Liver (tissue), 9 donors: Measurements from ENCODE around the gene FRMD4A. TPM values are rescaled to one million over a fixed set of nuclear protein-coding genes. Genes with fewer than 3 reads are reported as not detected.

Source experiments
- DNase-seq: peaks from one replicate; pipeline ENCODE4 v3.0.0-alpha.2; 2017; ENCODE audit warnings: low spot score
- H3K27ac ChIP-seq, 2 donors: one replicate each; pipeline ENCODE4 v1.7.0; 2013; ENCODE audit warnings: inconsistent platforms in 2 of 2, low read length in 2 of 2, control low read depth in 1 of 2, low read depth in 1 of 2, mild to moderate bottlenecking in 1 of 2
- H3K27me3 ChIP-seq, 4 donors: one replicate each; pipeline versions ENCODE4 v1.6.1 to v1.7.0; 2013; ENCODE audit warnings: low read length in 3 of 4, inconsistent platforms in 1 of 4, mild to moderate bottlenecking in 1 of 4, moderate library complexity in 1 of 4; ENCODE audit not compliant: control insufficient read depth in 4 of 4, insufficient read depth in 4 of 4
- H3K36me3 ChIP-seq, 4 donors: one replicate each; pipeline versions ENCODE4 v1.6.1 to v1.7.0; 2013; ENCODE audit warnings: low read length in 3 of 4, mild to moderate bottlenecking in 3 of 4, low read depth in 1 of 4, moderate library complexity in 1 of 4; ENCODE audit not compliant: control insufficient read depth in 4 of 4, insufficient read depth in 3 of 4
- H3K4me1 ChIP-seq, 4 donors: one replicate each; pipeline versions ENCODE4 v1.6.1 to v1.7.0; 2013; ENCODE audit warnings: low read length in 3 of 4, mild to moderate bottlenecking in 3 of 4, moderate library complexity in 1 of 4; ENCODE audit not compliant: control insufficient read depth in 4 of 4, insufficient read depth in 4 of 4
- H3K4me3 ChIP-seq, 3 donors: one replicate each; pipeline versions ENCODE4 v1.6.1 to v1.7.0; 2013; ENCODE audit warnings: low read length in 3 of 3, control low read depth in 1 of 3, low read depth in 1 of 3, mild to moderate bottlenecking in 1 of 3
- H3K9ac ChIP-seq, 2 donors: one replicate each; pipeline ENCODE4 v1.7.0; 2013; ENCODE audit warnings: low read length in 2 of 2, mild to moderate bottlenecking in 2 of 2, moderate library complexity in 2 of 2, control low read depth in 1 of 2, low read depth in 1 of 2
- H3K9me3 ChIP-seq, 4 donors: one replicate each; pipeline versions ENCODE4 v1.6.1 to v1.7.0; 2013; ENCODE audit warnings: low read length in 3 of 4; ENCODE audit not compliant: control insufficient read depth in 4 of 4
- EGR1 ChIP-seq, 2 donors: IDR thresholded peaks; 2 replicates each; pipeline ENCODE4 v1.6.1; 2016 to 2018; ENCODE audit warnings: antibody characterized with exemption in 2 of 2, low read depth in 2 of 2
- FOXA1 ChIP-seq: IDR thresholded peaks from 2 replicates; pipeline ENCODE4 v1.6.1; 2016; ENCODE audit warnings: antibody characterized with exemption
- FOXA2 ChIP-seq: IDR thresholded peaks from 2 replicates; pipeline ENCODE4 v1.6.1; 2016; ENCODE audit warnings: antibody characterized with exemption
- HNF4A ChIP-seq, 2 donors: conservative IDR thresholded peaks; 2 replicates each; pipeline ENCODE4 v1.6.1; 2016; ENCODE audit warnings: antibody characterized with exemption in 2 of 2, mild to moderate bottlenecking in 2 of 2
- HNF4G ChIP-seq: IDR thresholded peaks from 2 replicates; pipeline ENCODE4 v1.6.1; 2016; ENCODE audit warnings: antibody characterized with exemption
- JUND ChIP-seq, 2 donors: IDR thresholded peaks; 2 replicates each; pipeline ENCODE4 v1.6.1; 2016; ENCODE audit warnings: antibody characterized with exemption in 2 of 2
- NR2F2 ChIP-seq: IDR thresholded peaks from 2 replicates; pipeline ENCODE4 v1.6.1; 2016; ENCODE audit warnings: antibody characterized with exemption
- RAD21 ChIP-seq, 2 donors: IDR thresholded peaks; 2 replicates each; pipeline ENCODE4 v1.6.1; 2016; ENCODE audit warnings: antibody characterized with exemption in 2 of 2, mild to moderate bottlenecking in 2 of 2
- RXRA ChIP-seq, 2 donors: IDR thresholded peaks; 2 replicates each; pipeline ENCODE4 v1.6.1; 2017 to 2018; ENCODE audit warnings: antibody characterized with exemption in 2 of 2, mild to moderate bottlenecking in 1 of 2
- SP1 ChIP-seq: IDR thresholded peaks from 2 replicates; pipeline ENCODE4 v1.6.1; 2018; ENCODE audit warnings: antibody characterized with exemption, mild to moderate bottlenecking
- TAF1 ChIP-seq: conservative IDR thresholded peaks from 2 replicates; pipeline ENCODE4 v1.6.1; 2016; ENCODE audit warnings: antibody characterized with exemption, mild to moderate bottlenecking
- YY1 ChIP-seq: IDR thresholded peaks from 2 replicates; pipeline ENCODE4 v1.6.1; 2016; ENCODE audit warnings: antibody characterized with exemption, mild to moderate bottlenecking
- WGBS: extraction: QIAGEN DNeasy Blood & Tissue Kit; methylation state at CpG from one replicate; pipeline ENCODE4 v1.1.7; 2013; 5-methylcytosine and 5-hydroxymethylcytosine counted together
- polyA plus RNA-seq, 2 donors: library from polyadenylated mRNA; stranded (reverse) in 1 of 2; unstranded in 1 of 2; fragments of 200-250 nt in 1 of 2; fragments of >200 nt in 1 of 2; fragmentation: Nextera tagmentation in 1 of 2; extraction: Ambion mirVana in 1 of 2; gene quantifications; one replicate each; pipeline versions ENCODE4 v1.2.1 to v1.2.3, GENCODE V29; 2013 to 2015
- total RNA-seq, 2 donors: library from RNA; depleted of rRNA; stranded (reverse); fragments of >200 nt; gene quantifications; one replicate each; pipeline ENCODE4 v1.2.3, GENCODE V29; 2014
- TF ChIP-seq, protein P1 (sequence below): IDR thresholded peaks from 2 replicates; pipeline ENCODE4 v1.6.1; 2016; ENCODE audit warnings: antibody characterized with exemption
- TF ChIP-seq, protein P2 (sequence below): IDR thresholded peaks from 2 replicates; pipeline ENCODE4 v1.6.1; 2016; ENCODE audit warnings: antibody characterized with exemption
- TF ChIP-seq, protein P3 (sequence below): IDR thresholded peaks from 2 replicates; pipeline ENCODE4 v1.6.1; 2016; ENCODE audit warnings: antibody characterized with exemption
- donor health status: healthy.
- donor health status: healthy.
- donor health status: healthy.
- donor health status: healthy.
- donor health status: healthy.

FRMD4A gene
- total and polyA plus RNA-seq, 4 donors, result 8.2 to 34.3 (median 13.1) TPM

DNA sequence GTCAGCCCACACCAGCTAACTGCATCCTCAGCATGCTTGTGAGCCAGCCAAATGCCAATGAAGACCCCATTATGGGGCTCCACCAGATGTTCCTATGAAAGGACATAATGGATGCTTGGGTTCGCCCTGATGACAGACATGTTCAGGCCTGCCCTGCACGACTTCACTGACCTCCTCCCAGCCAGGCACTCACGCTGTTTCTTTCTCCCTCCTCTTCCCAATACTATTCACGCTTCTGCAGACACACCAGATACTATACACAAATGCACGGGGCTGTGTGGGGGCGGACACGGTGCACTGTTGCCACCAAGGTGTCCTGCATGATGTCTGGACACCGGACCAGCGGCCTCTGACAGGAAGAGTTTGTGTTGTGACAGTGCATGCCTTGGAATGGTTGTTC, 459.7 kb downstream of the FRMD4A start:
- DNase-seq, result no peak
- H3K4me1 ChIP-seq, result no peaks in the 10 kb centered on the region
- no peak for TF ChIP-seq RAD21 (IDR thresholded peaks at IDR 0.05)
- TF ChIP-seq, protein P1, sequence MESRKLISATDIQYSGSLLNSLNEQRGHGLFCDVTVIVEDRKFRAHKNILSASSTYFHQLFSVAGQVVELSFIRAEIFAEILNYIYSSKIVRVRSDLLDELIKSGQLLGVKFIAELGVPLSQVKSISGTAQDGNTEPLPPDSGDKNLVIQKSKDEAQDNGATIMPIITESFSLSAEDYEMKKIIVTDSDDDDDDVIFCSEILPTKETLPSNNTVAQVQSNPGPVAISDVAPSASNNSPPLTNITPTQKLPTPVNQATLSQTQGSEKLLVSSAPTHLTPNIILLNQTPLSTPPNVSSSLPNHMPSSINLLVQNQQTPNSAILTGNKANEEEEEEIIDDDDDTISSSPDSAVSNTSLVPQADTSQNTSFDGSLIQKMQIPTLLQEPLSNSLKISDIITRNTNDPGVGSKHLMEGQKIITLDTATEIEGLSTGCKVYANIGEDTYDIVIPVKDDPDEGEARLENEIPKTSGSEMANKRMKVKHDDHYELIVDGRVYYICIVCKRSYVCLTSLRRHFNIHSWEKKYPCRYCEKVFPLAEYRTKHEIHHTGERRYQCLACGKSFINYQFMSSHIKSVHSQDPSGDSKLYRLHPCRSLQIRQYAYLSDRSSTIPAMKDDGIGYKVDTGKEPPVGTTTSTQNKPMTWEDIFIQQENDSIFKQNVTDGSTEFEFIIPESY, result no peak
- no peak overlapping the region for H3K27ac ChIP-seq
- no peaks in the 10 kb centered on the region for H3K36me3 ChIP-seq
- no peak overlapping the region for H3K4me3 ChIP-seq
- H3K9ac ChIP-seq, result no peak overlapping the region
- no peaks in the 10 kb centered on the region for H3K27me3 ChIP-seq
- no peaks in the 10 kb centered on the region for H3K9me3 ChIP-seq
- WGBS, result 80% methylated on average over 9 of the region's 9 CpGs

DNA sequence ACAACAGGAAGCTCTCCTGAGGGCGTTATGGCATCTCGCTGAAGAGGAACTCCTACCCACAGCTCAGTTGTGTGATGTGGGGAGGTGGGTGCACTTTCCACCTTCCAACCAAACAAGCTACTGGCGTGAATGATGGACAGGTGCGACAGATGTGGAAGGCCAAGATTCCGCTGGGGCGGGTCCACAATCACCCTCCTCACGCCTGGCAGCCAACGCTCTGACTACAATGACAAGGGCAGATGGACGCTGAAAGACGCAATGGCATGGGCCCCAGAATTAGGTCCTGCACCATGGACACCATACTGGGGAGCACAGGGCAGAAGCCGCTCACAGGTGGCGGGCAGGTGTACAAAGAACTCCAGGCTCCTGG, 461.4 kb downstream of the FRMD4A start:
- 96% methylated on average over 12 of the region's 12 CpGs for WGBS
- no peak for DNase-seq
- Histone ChIP-seq H3K4me3 (no peak overlapping the region), H3K27ac (no peak overlapping the region), H3K9ac (no peak overlapping the region), H3K4me1 (no peaks in the 10 kb centered on the region), H3K27me3 (no peaks in the 10 kb centered on the region), H3K9me3 (no peaks in the 10 kb centered on the region), H3K36me3 (no peaks in the 10 kb centered on the region)
- TF ChIP-seq JUND (IDR thresholded peaks at IDR 0.05), result no peak
- no peak for TF ChIP-seq HNF4G
- no peak for TF ChIP-seq FOXA2
- TF ChIP-seq, protein P2, sequence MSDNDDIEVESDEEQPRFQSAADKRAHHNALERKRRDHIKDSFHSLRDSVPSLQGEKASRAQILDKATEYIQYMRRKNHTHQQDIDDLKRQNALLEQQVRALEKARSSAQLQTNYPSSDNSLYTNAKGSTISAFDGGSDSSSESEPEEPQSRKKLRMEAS, result no peak
- TF ChIP-seq YY1, result no peak

DNA sequence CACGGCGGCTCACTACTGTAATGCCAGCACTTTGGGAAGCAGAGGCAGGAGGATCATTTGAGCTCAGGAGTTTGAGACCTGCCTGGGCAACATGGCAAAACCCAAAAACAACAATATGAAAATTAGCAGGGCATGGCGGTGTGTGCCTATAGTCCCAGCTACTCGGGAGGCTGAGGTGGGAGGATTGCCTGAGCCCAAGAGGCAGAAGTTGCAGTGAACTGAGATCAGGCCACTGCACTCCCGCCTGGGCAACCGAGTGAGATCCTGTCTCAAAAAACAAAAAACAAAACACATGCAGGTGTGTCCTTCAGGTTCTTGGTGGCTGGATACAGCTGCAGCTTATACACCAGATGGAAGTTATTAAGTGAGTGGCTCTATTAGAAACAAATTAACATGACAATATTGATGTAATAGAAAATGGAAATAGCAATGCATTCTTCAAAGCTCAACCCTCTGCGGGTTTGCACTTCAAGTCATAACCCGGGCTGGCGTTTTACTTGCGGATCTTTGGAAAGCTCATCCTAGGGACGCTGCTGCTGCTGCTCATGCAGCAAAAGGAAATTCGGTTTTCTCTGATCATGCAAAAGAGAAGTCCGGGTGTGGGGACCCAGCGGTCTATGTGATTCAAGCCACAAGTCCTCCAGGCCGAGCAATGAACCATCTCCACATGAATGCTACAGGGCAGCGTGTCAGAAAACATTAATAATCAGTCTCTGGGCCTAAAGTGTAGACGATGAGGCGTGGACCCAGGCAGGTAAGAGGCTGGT, 462.0 kb downstream of the FRMD4A start:
- no peaks in the 10 kb centered on the region for H3K9me3 ChIP-seq
- H3K36me3 ChIP-seq, result no peaks in the 10 kb centered on the region
- H3K4me1 ChIP-seq, result no peaks in the 10 kb centered on the region
- no peak for DNase-seq
- H3K27ac ChIP-seq, result no peak overlapping the region
- H3K4me3 ChIP-seq, result no peak overlapping the region
- WGBS, result 88% methylated on average over 18 of the region's 18 CpGs
- no peaks in the 10 kb centered on the region for H3K27me3 ChIP-seq
- no peak overlapping the region for H3K9ac ChIP-seq
- no peak for TF ChIP-seq FOXA2
- TF ChIP-seq, protein P3, sequence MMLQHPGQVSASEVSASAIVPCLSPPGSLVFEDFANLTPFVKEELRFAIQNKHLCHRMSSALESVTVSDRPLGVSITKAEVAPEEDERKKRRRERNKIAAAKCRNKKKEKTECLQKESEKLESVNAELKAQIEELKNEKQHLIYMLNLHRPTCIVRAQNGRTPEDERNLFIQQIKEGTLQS, result no peak
- TF ChIP-seq EGR1 (IDR thresholded peaks at IDR 0.05; ENCODE audit: low read depth in 2 of 2), result no peak
- no peak for TF ChIP-seq SP1
- no peak for TF ChIP-seq JUND (IDR thresholded peaks at IDR 0.05)
- TF ChIP-seq FOXA1, result no peak
- TF ChIP-seq, protein P2, result no peak
- TF ChIP-seq RXRA (IDR thresholded peaks at IDR 0.05), result no peak
- TF ChIP-seq TAF1, result no peak
- no peak for TF ChIP-seq NR2F2
- no peak for TF ChIP-seq HNF4A (conservative IDR thresholded peaks at IDR 0.05)
- TF ChIP-seq YY1, result no peak
